Measurements from ENCODE around the gene RGS9. TPM values are rescaled to one million over a fixed set of nuclear protein-coding genes. Genes with fewer than 3 reads are reported as not detected.

The RGS9 gene
- total and polyA plus RNA-seq, 10 of the 15 experiments (the other 5 are each of a cell fraction or from before 2014, with no cell fraction given) = 1.1 to 10.6 (median 5.6) TPM

- no peak for TF ChIP-seq REST (IDR thresholded peaks at IDR 0.05; ENCODE audit: low read depth, low read length)
- TF ChIP-seq MLLT1 (IDR thresholded peaks at IDR 0.05) = peak; percentile 54; the same call in 1 of the 2 replicates
- TF ChIP-seq FOXM1 (IDR thresholded peaks at IDR 0.05; ENCODE audit: low read depth, low read length) = peak; percentile 67; the same call in 1 of the 2 replicates
- no peak for TF ChIP-seq TAF1 (IDR thresholded peaks at IDR 0.05; ENCODE audit: borderline replicate concordance, low read depth, low read length)
- TF ChIP-seq EP300 (IDR thresholded peaks at IDR 0.05; ENCODE audit: borderline replicate concordance in 1 of 2, control insufficient read depth in 1 of 2, low read depth in 2 of 2, low read length in 2 of 2) = peak; percentile 70 to 95
- TF ChIP-seq ESRRA (IDR thresholded peaks at IDR 0.05; ENCODE audit: low read length) = no peak
- peak; percentile 79 for TF ChIP-seq MEF2A (IDR thresholded peaks at IDR 0.05; ENCODE audit: insufficient read depth, low read depth, low read length)
- no peak for TF ChIP-seq E2F8 (IDR thresholded peaks at IDR 0.05; ENCODE audit: low read depth, partially characterized antibody)
- TF ChIP-seq CHD4 (IDR thresholded peaks at IDR 0.05) = no peak
- 0 out of 2 replicates have a peak, but pooled peaks have one; percentile 76 for TF ChIP-seq RCOR1 (conservative IDR thresholded peaks at IDR 0.05; ENCODE audit: low read depth, low read length)
- no peak for TF ChIP-seq RAD51 (IDR thresholded peaks at IDR 0.05)
- TF ChIP-seq LARP7 (IDR thresholded peaks at IDR 0.05) = no peak
- TF ChIP-seq RAD21 (IDR thresholded peaks at IDR 0.05; ENCODE audit: insufficient read depth, low read depth, low read length) = no peak
- peak; percentile 67 for TF ChIP-seq GABPA (IDR thresholded peaks at IDR 0.05; ENCODE audit: low read depth)
- no peak for TF ChIP-seq ZBTB33 (IDR thresholded peaks at IDR 0.05)
- TF ChIP-seq KDM1A (IDR thresholded peaks at IDR 0.05; ENCODE audit: borderline replicate concordance) = no peak
Measured at GRCh38 chr17:65228734-65229620, 91.8 kb downstream of the RGS9 start (continued).

All from GM12878 (cell line).